NB4 (cell line): Measurements from ENCODE around the gene GDF10.

Experiments used
- CTCF ChIP-seq: IDR thresholded peaks from one replicate; pipeline ENCODE4 v1.5.1; 2012; ENCODE audit warnings: low read depth, low read length
- POLR2A ChIP-seq: IDR thresholded peaks from 2 replicates; pipeline ENCODE4 v1.6.1; 2011; ENCODE audit warnings: mild to moderate bottlenecking; ENCODE audit not compliant: insufficient read length; ENCODE audit errors: extremely low read depth

DNA sequence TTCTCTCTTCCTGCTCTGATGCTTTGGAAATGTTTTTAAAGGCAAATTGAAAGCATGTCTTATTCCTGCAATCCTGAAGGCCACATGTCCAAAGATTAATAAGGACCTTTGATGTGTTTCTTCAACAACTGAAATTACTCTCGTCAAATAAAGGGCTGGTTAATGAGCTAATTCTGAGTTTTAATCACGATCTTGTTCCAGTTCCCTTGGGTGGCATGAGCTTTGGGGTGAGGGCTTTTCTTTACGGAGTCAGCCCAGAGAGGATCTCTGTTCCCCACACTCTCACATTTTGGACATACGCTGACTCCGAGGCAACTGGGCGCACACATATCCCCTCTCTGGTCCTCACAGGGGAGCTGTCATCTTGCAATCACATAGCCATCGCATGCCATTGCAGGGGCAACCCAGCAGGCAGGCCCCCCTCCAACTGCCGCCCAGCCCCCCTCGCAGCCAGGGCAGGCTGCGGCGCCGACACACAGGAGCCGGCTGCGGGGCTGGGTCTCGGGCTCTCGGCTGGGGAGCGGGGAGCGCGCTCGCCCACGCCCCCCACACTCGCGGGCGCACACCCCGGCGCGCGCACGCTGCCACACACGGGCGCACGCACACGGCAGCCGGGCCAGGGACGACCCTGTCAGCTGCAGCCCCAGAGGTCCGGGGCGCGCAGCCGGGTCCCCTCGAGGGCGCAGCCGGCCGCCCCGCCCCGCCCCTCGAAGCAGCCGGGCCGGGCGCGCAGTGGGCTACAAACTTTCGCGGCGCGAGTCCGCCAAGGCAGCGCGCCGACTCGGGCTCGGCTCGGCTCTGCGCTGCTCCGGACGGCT is at the start of gene GDF10:
- TF ChIP-seq CTCF (no peak), POLR2A (no peak)
